HEK293 (cell line): ENCODE results near the gene EIF2AK2.

Experiments used
- ZBTB49 ChIP-seq: fragments of 450-650 bp; formaldehyde crosslinking; IDR thresholded peaks from 2 replicates; pipeline ENCODE4 v1.5.1; 2016; ENCODE audit warnings: missing biosample characterization, missing genetic modification characterization, low read depth
- ZNF335 ChIP-seq: fragments of 450-650 bp; formaldehyde crosslinking; conservative IDR thresholded peaks from 2 replicates; pipeline ENCODE4 v1.5.1; 2016; ENCODE audit warnings: missing biosample characterization, missing genetic modification characterization

DNA sequence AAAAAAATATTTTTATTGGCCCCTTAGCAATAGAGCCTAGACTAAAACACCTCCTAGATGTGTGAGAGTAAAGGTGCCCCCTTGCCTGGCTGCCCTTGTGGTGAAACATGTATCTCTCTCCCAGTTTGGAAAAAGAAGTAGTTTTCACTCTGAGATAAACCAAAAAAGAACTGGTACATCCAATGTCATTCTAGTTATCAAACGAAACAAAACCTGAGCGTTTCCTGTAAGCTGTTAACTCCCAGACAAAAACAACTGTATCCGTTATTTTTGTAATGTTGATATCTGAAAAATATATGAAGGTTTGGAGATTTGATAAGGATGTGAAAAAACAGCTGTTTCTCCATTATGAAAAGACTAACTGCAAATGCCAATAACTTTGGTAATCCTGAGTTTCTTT lies 96.9 kb downstream of the EIF2AK2 start:
- TF ChIP-seq ZNF335 (tag by site-specific recombination) (no peak), ZBTB49 (no peak)
